Common myeloid progenitor, CD34-positive (primary cell): ENCODE data around the gene PKP1.
"Not testable (repeated sequence)": the region's sequence is repeated elsewhere in the genome, so short reads cannot be mapped to it uniquely, and the experiment has no call there.

Experiments
- CTCF ChIA-PET: fragments of 350-600 bp; sonication (Branson Sonifier 250); formaldehyde crosslinking; loops from one replicate; lab custom pipeline; 2021; ENCODE audit warnings: antibody characterized with exemption; lab: Charles Lee
- POLR2A ChIA-PET: fragments of 350-600 bp; sonication (Branson Sonifier 250); formaldehyde crosslinking; loops from one replicate; lab custom pipeline; 2021; ENCODE audit warnings: antibody characterized with exemption; lab: Charles Lee
- DNase-seq, 3 donors: peaks; one replicate each; pipeline versions ENCODE4 v3.0.0 to v3.0.0-alpha.2; 2013
- H3K27ac ChIP-seq, 2 experiments: 1 replicate in 1 of 2; 2 replicates in 1 of 2; pipeline ENCODE4 v1.7.0; 2013; ENCODE audit warnings: inconsistent platforms in 2 of 2, low read length in 2 of 2, mild to moderate bottlenecking in 2 of 2, low read depth in 1 of 2, moderate library complexity in 1 of 2; ENCODE audit not compliant: severe bottlenecking in 2 of 2, insufficient read depth in 1 of 2, poor library complexity in 1 of 2
- H3K27me3 ChIP-seq, 5 experiments: replicated peaks in 2 of 5; 1 replicate in 3 of 5; 2 replicates in 2 of 5; pipeline versions ENCODE4 v1.6.1 to v1.7.0; 2013; ENCODE audit warnings: low read length in 4 of 5, mild to moderate bottlenecking in 2 of 5, moderate library complexity in 2 of 5, inconsistent platforms in 1 of 5; ENCODE audit not compliant: insufficient read depth in 5 of 5, control insufficient read depth in 4 of 5
- H3K36me3 ChIP-seq, 4 experiments: 1 replicate in 2 of 4; 2 replicates in 2 of 4; pipeline versions ENCODE4 v1.6.1 to v1.7.0; 2013; ENCODE audit warnings: low read length in 3 of 4, control low read depth in 1 of 4, mild to moderate bottlenecking in 1 of 4; ENCODE audit not compliant: control insufficient read depth in 4 of 4, insufficient read depth in 4 of 4
- H3K4me1 ChIP-seq, 4 experiments: 1 replicate in 3 of 4; 2 replicates in 1 of 4; pipeline versions ENCODE4 v1.6.1 to v1.7.1; 2013; ENCODE audit warnings: low read length in 3 of 4, mild to moderate bottlenecking in 3 of 4, control low read depth in 1 of 4, inconsistent platforms in 1 of 4, moderate library complexity in 1 of 4; ENCODE audit not compliant: control insufficient read depth in 4 of 4, insufficient read depth in 4 of 4; ENCODE audit errors: control extremely low read depth in 1 of 4
- H3K4me3 ChIP-seq, 7 experiments: 1 replicate in 4 of 7; 2 replicates in 3 of 7; pipeline versions ENCODE4 v1.5.1 to v1.7.0; 2013; ENCODE audit warnings: mild to moderate bottlenecking in 7 of 7, low read length in 6 of 7, moderate library complexity in 6 of 7, inconsistent platforms in 2 of 7, low read depth in 2 of 7, control low read depth in 1 of 7; ENCODE audit not compliant: insufficient read depth in 4 of 7, control insufficient read depth in 1 of 7; ENCODE audit errors: extremely low read depth in 1 of 7
- H3K9me3 ChIP-seq, 5 experiments: 1 replicate in 4 of 5; 2 replicates in 1 of 5; pipeline versions ENCODE4 v1.6.1 to v1.7.1; 2013; ENCODE audit warnings: low read length in 4 of 5, mild to moderate bottlenecking in 2 of 5, inconsistent platforms in 1 of 5, low read depth in 1 of 5, moderate library complexity in 1 of 5; ENCODE audit not compliant: control insufficient read depth in 4 of 5, insufficient read depth in 2 of 5; ENCODE audit errors: control extremely low read depth in 1 of 5
- WGBS: methylation state at CpG from one replicate; pipeline ENCODE4 v1.1.5; 2013; ENCODE audit not compliant: insufficient coverage; 5-methylcytosine and 5-hydroxymethylcytosine counted together

PKP1 gene

DNA sequence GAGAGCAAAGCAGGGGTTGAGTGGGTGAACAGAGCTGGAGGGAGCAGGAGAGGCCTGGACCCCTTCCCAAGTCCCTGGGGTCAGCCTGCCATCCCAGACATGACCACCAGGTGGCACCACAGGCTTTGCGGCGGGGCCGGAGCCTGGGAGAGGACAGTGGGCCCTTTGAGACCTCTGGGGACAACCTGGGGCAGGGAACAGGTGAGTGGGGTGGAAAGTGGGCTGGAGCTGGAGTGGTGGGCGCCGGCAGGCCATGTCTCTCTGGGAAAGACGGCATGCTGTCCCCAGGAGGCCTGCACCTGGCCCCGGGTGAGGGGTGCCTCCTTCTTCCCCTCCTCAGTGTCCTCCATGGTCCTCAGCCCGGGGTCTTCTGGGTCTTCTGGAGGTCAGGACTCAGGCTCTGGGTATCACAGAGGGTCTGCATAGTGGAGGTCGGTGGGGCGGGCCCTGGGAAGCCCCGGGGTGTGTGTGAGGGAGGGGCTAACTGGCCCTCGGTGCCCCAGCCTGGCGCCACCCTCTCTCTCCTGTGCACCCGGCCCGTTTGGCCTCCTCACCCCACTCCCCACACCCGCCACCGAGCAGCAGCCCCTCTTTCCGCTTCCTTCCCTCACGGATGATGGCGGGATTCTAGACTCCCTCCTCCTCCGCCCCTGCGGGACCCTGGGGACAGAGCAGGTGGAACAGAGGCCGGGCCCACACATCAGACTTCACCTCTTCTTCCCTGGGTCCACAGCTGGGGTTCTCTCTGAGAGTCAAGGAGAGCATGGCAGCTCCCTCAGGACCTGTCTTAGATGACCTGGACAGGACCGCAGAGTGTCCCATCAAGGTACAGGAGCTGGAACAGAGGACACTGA, 28.5 kb upstream of the PKP1 start:
- Histone ChIP-seq H3K4me1 (peaks cover 0 to 6% (median 3%) of the 10 kb centered on the region in 4 experiments), H3K27me3 (peaks cover 0 to 17% (median 7%) of the 10 kb centered on the region in 5 experiments), H3K36me3 (no peaks in the 10 kb centered on the region), H3K27ac (no peak overlapping the region), H3K4me3 (no peak overlapping the region), H3K9me3 (no peaks in the 10 kb centered on the region)
- peak; percentile 25 to 54 (median 45) for DNase-seq
- WGBS = 73% methylated on average over 9 of the region's 24 CpGs
- ChIA-PET POLR2A (no interaction called here), CTCF (interaction anchor here (0.6 to 4.7 kb wide), 25 partner anchors 9 to 219 kb away, joined by 3 to 87 read pairs (median 4); no protein-coding TSS in a partner anchor)

DNA sequence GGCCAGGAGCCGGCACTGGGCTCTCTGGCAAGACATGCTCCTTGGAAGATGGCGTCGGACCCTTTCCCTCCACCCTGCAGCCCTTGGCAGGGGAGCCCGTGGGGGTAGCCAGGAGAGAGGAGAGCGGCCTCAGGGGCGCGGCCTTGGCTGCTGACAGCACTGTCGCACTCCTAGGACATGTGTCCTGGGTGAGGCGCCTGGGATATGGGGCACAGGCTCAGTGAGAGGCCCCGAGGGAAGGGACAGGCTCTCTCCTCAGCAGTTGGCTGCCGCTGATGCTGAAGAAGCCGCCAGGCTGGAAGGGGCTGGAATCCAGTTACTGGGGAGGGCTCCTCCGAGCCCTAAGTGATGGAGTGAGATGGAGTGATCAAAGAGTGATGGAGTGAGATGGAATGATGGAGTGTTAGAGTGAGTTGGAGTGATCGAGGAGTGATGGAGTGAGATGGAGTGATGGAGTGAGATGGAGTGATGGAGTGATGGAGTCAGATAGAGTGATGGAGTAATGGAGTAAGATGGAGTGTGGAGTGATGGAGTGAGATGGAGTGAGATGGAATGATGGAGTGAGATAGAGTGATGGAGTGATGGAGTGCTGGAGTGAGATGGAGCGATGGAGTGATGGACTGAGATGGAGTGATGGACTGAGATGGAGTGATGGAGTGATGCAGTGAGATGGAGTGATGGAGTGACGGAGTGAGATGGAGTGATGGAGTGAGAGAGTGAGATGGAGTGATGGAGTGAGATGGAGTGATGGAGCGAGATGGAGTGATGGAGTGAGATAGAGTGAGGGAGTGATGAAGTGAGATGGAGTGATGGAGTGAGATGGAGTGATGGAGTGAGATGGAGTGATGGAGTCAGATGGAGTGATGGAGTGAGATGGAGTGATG, 27.6 kb upstream of the PKP1 start:
- Histone ChIP-seq H3K4me1 (peaks cover 0 to 9% (median 4%) of the 10 kb centered on the region in 4 experiments), H3K27me3 (peaks cover 0 to 24% (median 11%) of the 10 kb centered on the region in 5 experiments), H3K9me3 (no peaks in the 10 kb centered on the region), H3K27ac (no peak overlapping the region), H3K36me3 (no peaks in the 10 kb centered on the region), H3K4me3 (no peak overlapping the region)
- no peak for DNase-seq
- ChIA-PET CTCF (interaction anchor here (0.9 to 4.7 kb wide), 9 partner anchors 8 to 106 kb away, joined by 3 to 87 read pairs (median 7); no protein-coding TSS in a partner anchor), POLR2A (no interaction called here)
- WGBS = 91% methylated on average over 15 of the region's 17 CpGs

DNA sequence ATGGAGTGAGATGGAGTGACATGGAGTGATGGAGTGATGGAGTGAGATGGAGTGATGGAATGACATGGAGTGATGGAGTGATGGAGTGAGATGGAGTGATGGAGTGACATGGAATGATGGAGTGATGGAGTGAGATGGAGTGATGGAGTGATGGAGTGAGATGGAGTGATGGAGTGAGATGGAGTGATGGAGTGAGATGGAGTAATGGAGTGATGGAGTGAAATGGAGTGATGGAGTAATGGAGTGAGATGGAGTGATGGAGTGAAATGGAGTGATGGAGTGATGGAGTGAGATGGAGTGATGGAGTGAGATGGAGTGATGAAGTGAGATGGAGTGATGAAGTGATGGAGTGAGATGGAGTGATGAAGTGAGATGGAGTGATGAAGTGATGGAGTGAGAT, 25.2 kb upstream of the PKP1 start:
- POLR2A ChIA-PET, H3K36me3 ChIP-seq, H3K27ac ChIP-seq, H3K4me3 ChIP-seq, H3K4me1 ChIP-seq, H3K9me3 ChIP-seq, DNase-seq: not testable (repeated sequence)
- CTCF ChIA-PET = interaction anchor here (1.2 kb wide), 2 partner anchors 11 to 90 kb away, joined by 3 to 4 read pairs; no protein-coding TSS in a partner anchor
- H3K27me3 ChIP-seq = peaks cover 0 to 34% (median 13%) of the 10 kb centered on the region in 5 experiments

- peaks cover 0 to 34% (median 11%) of the 10 kb centered on the region in 5 experiments for H3K27me3 ChIP-seq
- no peaks in the 10 kb centered on the region for H3K36me3 ChIP-seq
- H3K4me1 ChIP-seq = peaks cover 0 to 9% (median 4%) of the 10 kb centered on the region in 4 experiments
- ChIA-PET CTCF (interaction anchor here (1.2 to 1.4 kb wide), 3 partner anchors 11 to 90 kb away, joined by 3 to 4 read pairs (median 3); no protein-coding TSS in a partner anchor), POLR2A (no interaction called here)
- no peaks in the 10 kb centered on the region for H3K9me3 ChIP-seq
- DNase-seq = no peak
- H3K27ac ChIP-seq = no peak overlapping the region
- H3K4me3 ChIP-seq = no peak overlapping the region
- 88% methylated on average over 13 of the region's 14 CpGs for WGBS
Measured at GRCh38 chr1:201258763-201259230, 24.5 kb upstream of the PKP1 start.

DNA sequence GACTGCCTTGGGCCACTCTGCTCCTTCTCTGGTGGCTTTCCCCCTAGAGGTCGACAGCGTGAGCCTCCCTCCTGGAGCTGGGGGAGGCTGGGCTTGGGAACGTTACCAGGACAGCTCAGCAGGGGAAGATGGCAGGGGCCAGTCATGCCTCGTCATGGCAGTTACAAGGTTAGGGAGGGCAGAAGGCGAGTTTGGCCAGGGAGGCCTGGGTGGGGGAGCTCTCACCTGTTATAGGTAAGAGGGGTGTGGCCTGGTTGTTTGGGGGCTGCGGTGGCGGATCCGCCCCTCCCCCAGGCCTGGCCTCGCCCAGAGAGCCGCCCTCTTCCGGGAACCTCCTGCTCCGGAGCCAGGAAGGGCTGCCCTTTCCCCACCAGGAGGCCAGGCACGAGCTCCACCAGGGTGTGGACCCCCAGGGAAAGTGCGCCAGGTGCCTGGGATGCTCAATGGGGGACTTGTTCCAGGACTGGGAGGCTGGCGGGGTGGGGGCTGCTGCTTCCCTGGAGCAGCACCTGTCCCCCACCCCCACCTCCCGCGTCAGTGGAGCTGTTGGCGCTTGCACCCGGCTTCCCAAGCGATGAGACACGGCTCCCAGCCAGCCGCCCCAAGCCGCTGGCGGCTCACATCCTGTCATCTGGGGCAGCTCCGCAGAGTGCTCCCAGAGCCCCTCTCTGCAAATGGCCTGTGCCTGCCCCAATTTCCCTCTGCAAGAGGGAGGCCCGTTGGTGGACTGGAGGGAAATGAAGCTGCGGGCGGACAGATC, 23.6 kb upstream of the PKP1 start:
- ChIA-PET CTCF (interaction anchor here (0.6 to 1.4 kb wide), 5 partner anchors 16 to 105 kb away, joined by 3 to 5 read pairs (median 3); no protein-coding TSS in a partner anchor), POLR2A (no interaction called here)
- H3K4me1 ChIP-seq = peaks cover 0 to 9% (median 4%) of the 10 kb centered on the region in 4 experiments
- H3K27me3 ChIP-seq = peaks cover 0 to 43% (median 11%) of the 10 kb centered on the region in 5 experiments
- H3K27ac ChIP-seq = no peak overlapping the region
- DNase-seq = peak in 2 of 3 donors; percentile 10 to 17
- peak overlapping the region in 3 of 7 experiments; percentile 19 to 52 (median 47) for H3K4me3 ChIP-seq
- no peaks in the 10 kb centered on the region for H3K9me3 ChIP-seq
- no peaks in the 10 kb centered on the region for H3K36me3 ChIP-seq
- 3% methylated on average over 23 of the region's 28 CpGs for WGBS

GRCh38 chr1:201260236-201260590, 23.1 kb upstream of the PKP1 start:
- Histone ChIP-seq H3K4me1 (peaks cover 0 to 9% (median 4%) of the 10 kb centered on the region in 4 experiments), H3K4me3 (peak overlapping the region in 1 of 7 experiments; percentile 47), H3K9me3 (no peaks in the 10 kb centered on the region), H3K27ac (no peak overlapping the region), H3K27me3 (peaks cover 0 to 43% (median 11%) of the 10 kb centered on the region in 5 experiments), H3K36me3 (no peaks in the 10 kb centered on the region)
- ChIA-PET CTCF (interaction anchor here (1.0 to 1.4 kb wide), 2 partner anchors 16 to 75 kb away, joined by 3 read pairs; no protein-coding TSS in a partner anchor), POLR2A (no interaction called here)
- WGBS = 63% methylated on average over 11 of the region's 11 CpGs
- no peak for DNase-seq
